OCI-LY1 (cell line): ENCODE results near the gene YKT6.

Experiments
- EZH2 ChIP-seq: fragments of 200-600 bp; sonication (generic), shearing (Covaris generic); IDR thresholded peaks from 2 replicates; pipeline ENCODE4 v1.8.0; 2017; ENCODE audit warnings: borderline replicate concordance, mixed run types, mild to moderate bottlenecking, antibody characterized with exemption, low read length, moderate library complexity, mixed read lengths
- TF ChIP-seq, protein P1 (sequence below): fragments of 200-600 bp; sonication (generic), shearing (Covaris generic); IDR thresholded peaks from 2 replicates; pipeline ENCODE4 v1.5.1; 2017; ENCODE audit warnings: mild to moderate bottlenecking, antibody characterized with exemption, low read length, moderate library complexity, mixed read lengths

DNA sequence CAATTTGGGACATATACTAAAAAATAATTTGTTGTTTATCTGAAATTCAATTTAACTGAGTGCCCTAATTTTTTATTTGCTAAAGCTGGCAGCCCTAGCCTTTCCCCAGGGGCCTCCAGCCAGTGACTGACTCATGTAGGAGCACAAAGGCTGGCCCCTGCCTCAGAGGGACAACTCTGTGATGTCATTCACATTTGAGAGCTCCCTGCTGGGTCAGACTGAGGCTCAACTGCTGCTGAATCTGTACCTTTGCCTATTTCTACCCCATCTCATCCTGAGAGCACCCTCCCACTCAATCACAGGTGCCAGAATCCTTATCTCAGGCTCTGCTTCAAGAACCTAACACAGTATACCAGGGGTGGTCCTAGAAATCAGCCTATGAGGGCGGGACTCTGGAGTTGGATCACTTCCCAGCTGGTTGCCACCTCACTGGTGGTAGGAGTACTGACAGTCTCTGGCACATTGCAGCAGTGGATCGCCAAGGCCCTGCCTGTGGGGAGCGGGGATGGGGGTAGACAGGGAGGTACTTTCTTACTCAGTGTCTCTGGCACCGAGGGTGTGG, 23.1 kb upstream of the YKT6 start:
- TF ChIP-seq, protein P1, sequence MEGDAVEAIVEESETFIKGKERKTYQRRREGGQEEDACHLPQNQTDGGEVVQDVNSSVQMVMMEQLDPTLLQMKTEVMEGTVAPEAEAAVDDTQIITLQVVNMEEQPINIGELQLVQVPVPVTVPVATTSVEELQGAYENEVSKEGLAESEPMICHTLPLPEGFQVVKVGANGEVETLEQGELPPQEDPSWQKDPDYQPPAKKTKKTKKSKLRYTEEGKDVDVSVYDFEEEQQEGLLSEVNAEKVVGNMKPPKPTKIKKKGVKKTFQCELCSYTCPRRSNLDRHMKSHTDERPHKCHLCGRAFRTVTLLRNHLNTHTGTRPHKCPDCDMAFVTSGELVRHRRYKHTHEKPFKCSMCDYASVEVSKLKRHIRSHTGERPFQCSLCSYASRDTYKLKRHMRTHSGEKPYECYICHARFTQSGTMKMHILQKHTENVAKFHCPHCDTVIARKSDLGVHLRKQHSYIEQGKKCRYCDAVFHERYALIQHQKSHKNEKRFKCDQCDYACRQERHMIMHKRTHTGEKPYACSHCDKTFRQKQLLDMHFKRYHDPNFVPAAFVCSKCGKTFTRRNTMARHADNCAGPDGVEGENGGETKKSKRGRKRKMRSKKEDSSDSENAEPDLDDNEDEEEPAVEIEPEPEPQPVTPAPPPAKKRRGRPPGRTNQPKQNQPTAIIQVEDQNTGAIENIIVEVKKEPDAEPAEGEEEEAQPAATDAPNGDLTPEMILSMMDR, result no peak
- TF ChIP-seq EZH2, result no peak
